Epithelial cell of proximal tubule (primary cell): Measurements from ENCODE around the gene GDPD5. TPM values are rescaled to one million over a fixed set of nuclear protein-coding genes. Genes with fewer than 3 reads are reported as not detected.

Source experiments
- DNase-seq: peaks from one replicate; pipeline ENCODE4 v3.0.0-alpha.2; 2011; ENCODE audit warnings: low read depth
- H3K4me3 ChIP-seq: 2 replicates; pipeline ENCODE4 v1.5.1; 2011; ENCODE audit warnings: low read depth, mild to moderate bottlenecking, low read length
- total RNA-seq: library from RNA; depleted of rRNA; stranded (reverse); fragments of >200 nt; gene quantifications from 2 replicates; pipeline ENCODE4 v1.2.3, GENCODE V29; 2015
- TF ChIP-seq, protein P1 (sequence below): conservative IDR thresholded peaks from 2 replicates; pipeline ENCODE4 v1.5.1; 2012; ENCODE audit warnings: low read depth, mild to moderate bottlenecking, low read length

GDPD5 gene
- total RNA-seq, 1 donor from 2014 or later, result 17.4 TPM

DNA sequence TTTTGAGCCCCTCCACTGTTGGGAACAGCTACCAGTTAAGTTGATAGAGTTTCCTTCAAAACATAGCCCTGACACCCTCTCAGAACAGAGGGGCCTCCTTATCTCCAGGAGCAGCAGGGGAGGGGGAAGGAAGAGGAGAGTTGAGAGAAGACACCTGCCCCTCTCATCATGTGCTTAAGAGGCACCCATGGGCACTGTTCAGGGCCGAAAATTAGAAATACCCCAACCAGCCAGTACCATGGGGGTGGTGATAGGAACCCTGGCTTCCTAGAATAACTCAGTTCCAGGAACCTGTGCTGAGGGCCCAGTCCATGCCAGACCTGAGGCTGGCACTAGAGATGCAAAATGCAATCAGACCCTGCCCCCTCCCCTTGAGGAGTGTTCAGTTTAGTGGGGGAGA lies 9.3 kb upstream of the GDPD5 start:
- no peak overlapping the region for H3K4me3 ChIP-seq
- DNase-seq, result no peak
- TF ChIP-seq, protein P1, sequence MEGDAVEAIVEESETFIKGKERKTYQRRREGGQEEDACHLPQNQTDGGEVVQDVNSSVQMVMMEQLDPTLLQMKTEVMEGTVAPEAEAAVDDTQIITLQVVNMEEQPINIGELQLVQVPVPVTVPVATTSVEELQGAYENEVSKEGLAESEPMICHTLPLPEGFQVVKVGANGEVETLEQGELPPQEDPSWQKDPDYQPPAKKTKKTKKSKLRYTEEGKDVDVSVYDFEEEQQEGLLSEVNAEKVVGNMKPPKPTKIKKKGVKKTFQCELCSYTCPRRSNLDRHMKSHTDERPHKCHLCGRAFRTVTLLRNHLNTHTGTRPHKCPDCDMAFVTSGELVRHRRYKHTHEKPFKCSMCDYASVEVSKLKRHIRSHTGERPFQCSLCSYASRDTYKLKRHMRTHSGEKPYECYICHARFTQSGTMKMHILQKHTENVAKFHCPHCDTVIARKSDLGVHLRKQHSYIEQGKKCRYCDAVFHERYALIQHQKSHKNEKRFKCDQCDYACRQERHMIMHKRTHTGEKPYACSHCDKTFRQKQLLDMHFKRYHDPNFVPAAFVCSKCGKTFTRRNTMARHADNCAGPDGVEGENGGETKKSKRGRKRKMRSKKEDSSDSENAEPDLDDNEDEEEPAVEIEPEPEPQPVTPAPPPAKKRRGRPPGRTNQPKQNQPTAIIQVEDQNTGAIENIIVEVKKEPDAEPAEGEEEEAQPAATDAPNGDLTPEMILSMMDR, result no peak

DNA sequence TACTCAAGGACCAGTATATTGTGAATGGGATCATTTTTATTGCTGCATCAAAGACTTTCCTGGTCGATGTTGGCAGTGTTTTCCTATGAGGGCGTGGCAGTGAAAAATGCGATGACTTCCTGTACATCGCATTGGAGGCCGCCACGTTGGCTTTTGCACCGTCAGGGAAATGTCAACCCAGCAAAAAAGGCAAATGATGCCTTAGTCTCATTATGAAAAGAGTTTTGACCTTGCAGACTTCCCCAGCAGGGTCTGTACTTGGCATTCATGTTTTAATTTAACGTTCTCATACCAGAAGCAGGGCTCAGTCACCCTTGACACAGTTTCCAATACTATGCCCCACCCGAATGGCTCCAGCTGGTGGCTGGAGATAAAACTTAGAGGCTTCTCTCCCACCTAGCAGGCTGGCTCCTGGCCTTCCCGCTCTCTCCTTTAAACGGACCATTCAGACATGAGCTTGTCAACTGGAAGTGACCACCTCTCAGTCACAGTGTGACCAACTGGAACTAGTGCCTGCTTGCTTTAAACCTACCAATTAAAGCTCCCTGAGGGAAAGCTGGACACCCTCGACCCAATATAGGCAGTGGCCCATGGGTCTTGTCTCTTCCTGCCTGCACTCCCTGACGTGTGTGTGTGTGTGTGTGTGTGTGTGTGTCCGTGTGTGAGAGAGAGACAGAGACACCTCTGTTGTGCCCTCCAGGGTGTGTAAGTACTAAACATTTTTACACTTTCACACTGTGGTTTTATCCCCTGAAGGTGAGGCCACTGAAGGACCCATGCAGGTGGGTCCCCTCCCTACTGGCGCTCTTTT lies 8.7 kb upstream of the GDPD5 start:
- TF ChIP-seq, protein P1, result no peak
- no peak for DNase-seq
- no peak overlapping the region for H3K4me3 ChIP-seq

DNA sequence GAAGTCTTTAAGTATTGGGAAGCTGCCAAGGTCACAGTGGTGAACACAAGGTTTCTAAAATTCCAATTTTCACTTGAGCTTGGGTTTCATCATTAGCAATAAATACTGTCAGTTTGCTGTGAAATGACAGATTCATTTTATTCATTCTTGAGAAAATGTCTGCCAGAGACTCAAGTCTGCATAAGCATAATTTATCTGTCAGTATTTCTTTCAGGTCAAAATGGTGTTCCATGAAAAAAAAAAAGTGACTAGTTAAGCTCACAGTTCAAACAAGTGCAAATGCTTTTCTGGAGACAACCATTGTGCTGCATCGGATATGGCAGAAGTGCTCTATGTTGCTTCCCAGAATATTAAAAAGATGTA lies 8.1 kb upstream of the GDPD5 start:
- TF ChIP-seq, protein P1, result no peak

DNA sequence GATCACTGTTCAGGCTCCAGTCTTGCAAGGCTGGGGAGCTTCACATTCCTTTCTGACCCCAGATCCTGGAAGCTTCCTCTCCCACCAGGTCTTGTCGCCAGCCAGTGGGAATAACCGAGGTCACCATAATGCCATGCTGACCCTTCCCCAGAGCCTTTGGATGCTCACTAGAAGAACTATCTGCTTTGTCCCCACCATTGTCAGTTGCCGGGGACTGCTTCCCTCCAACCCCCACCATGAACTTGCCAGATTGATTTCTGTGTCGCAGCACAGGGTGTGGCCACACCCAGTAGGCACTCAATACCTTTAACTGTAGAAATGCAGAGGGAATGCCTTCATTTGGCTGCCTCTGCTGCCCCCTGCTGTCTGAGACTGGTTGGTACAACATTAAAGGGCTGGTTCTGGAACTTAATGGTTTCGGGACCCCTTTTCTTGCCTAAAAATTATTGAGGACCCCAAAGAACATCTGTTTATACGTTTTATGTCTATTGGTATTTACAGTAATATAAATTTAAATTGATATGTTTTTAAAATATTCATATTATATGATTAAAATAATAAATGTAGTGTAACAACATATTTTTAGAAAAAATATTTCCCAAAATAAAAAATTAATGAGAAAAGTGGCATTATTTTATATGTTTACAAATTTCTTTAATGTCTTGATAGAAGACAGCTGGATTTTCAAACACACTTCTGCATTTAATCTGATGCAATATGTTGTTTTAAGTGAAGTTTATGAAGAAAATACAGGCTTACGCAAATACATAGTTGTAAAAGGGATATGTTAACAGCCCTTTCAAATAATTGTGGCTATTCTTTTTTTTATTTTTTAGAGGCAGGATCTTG lies 6.7 kb upstream of the GDPD5 start:
- no peak overlapping the region for H3K4me3 ChIP-seq
- TF ChIP-seq, protein P1, result peak; percentile 92
- no peak for DNase-seq

More for the DNA sequence above, 8.1 kb upstream of the GDPD5 start:
- no peak overlapping the region for H3K4me3 ChIP-seq
- no peak for DNase-seq

DNA sequence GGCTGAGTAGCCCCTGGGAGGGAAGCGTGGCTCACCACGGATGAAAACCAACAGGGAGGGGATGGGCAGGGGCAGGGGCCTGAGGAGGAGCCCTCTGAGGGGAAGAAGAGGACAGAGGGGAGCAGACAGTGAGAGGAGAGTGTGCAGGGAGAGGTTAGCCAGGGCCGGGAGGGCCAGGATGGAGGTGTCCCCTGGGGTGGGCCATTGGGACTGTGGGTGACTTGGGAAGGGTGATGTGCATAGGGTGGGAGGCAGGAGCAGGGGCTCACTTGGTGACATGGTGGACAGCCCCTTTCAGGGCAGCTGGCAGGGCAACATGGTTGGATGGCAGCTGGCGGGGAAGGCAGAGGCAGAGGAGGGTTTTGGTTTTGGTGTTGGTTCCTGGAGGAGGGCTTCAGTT lies 5.6 kb upstream of the GDPD5 start:
- TF ChIP-seq, protein P1, result no peak
- no peak for DNase-seq
- H3K4me3 ChIP-seq, result no peak overlapping the region

DNA sequence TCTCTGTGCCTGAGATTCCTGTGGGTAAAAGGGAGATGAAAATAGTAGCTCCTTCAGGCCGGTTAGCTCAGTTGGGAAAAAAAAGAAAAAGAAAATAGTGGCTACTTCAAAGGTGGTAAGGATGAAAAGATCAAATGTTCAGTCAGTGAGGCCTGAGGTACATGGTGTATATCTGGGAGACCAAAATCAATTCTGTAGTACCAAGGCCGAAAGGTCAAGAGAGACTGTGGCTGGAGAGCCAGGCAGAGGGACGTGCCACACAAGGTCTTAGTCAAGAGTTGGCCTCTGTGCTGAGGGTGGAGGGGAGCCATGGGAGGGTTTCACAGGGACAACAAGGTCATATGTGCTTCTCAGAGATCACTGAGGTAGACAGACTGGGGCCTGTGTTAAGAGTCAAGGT lies 4.8 kb upstream of the GDPD5 start:
- no peak for DNase-seq
- TF ChIP-seq, protein P1, result no peak

More for the DNA sequence above, 4.8 kb upstream of the GDPD5 start:
- no peak overlapping the region for H3K4me3 ChIP-seq
